Dendritic cell treated with granulocyte-macrophage colony-stimulating factor and Interleukin-4, amounts not matched to agents 40 ng/mL and 50 ng/mL, for 4 days (primary cell): Measurements from ENCODE around the gene ODF2L.
A peak's percentile ranks its signal among the peaks of the same experiment; 100 is the strongest.

Experiments used
- H3K27ac Mint-ChIP-seq: one replicate; pipeline ENCODE4 v1.8.0; 2022; ENCODE audit warnings: mild to moderate bottlenecking, mixed read lengths
- H3K27me3 Mint-ChIP-seq: one replicate; pipeline ENCODE4 v1.8.0; 2022; ENCODE audit warnings: mild to moderate bottlenecking, mixed read lengths
- H3K36me3 Mint-ChIP-seq: one replicate; pipeline ENCODE4 v1.8.0; 2022; ENCODE audit warnings: low read depth, mixed read lengths
- H3K4me1 Mint-ChIP-seq: one replicate; pipeline ENCODE4 v1.8.0; 2022; ENCODE audit warnings: low read depth, mixed read lengths
- H3K4me3 Mint-ChIP-seq: one replicate; pipeline ENCODE4 v1.8.0; 2022; ENCODE audit warnings: mild to moderate bottlenecking, moderate library complexity, mixed read lengths
- H3K9me3 Mint-ChIP-seq: one replicate; pipeline ENCODE4 v1.8.0; 2022; ENCODE audit warnings: mixed read lengths
- intact Hi-C: fragments of 100-400 bp; cut with micrococcal nuclease; formaldehyde crosslinking; loops from one replicate; pipeline ENCODE4 v1.15.0; 2022

The ODF2L gene

DNA sequence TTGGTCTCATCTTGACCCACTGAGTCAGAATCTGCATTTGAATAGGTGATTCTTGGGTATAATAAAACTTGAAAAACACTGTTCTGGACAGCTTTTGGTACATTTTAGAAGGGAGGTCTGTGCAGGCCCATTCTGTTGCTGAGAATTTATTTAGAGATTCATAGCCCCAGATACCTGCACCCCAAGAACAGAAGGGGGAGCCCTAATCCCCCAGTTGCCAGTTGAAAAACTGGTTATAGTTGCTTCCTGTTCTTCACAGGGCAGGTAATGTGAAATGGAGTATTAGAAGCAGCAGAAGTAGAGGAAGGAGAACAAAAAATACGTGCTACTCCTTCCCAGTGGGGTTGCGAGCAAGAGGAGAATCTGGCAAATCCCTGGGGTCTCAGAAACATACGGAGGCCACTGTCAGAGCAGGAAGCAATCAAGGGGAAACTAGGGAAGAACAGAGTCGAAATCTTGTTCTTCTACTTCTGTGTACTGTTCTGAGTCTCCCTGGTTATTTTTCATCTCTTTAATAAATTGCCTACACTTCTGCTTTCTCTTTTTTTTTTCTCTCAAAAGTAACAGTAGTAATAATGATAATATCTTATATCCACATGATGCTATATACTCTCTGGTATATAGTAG lies 23.3 kb upstream of the ODF2L start:
- intact Hi-C loops: loop anchor here (1.0 kb wide), 1 partner anchor 89 kb away; no protein-coding TSS in a partner anchor
- no peaks in the 10 kb centered on the region for H3K27me3 Mint-ChIP-seq
- peaks cover 11% of the 10 kb centered on the region for H3K4me1 Mint-ChIP-seq
- peak overlapping the region; percentile 50 for H3K27ac Mint-ChIP-seq
- no peaks in the 10 kb centered on the region for H3K36me3 Mint-ChIP-seq
- no peaks in the 10 kb centered on the region for H3K9me3 Mint-ChIP-seq
- H3K4me3 Mint-ChIP-seq: peak overlapping the region; percentile 7

DNA sequence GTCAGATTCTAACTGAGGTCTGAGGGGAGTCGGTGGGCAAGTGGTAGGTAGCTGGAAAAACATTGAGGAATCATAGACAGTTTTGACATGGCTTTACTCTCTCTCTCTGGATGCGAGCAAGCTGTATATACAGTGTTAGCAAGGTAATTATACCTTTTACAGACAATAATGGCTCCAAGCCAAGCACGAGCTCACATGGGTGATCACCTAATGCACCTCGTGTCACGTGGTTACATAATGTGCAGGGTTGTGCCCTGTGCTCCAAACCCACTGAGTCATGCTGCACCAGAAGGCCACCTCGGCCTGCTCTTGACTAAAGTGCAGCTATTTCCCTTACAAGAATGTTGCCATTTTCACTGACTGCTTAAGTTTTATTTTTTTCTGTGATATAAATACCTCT lies 20.2 kb upstream of the ODF2L start:
- intact Hi-C loops: no loop called here
- Mint-ChIP-seq H3K4me3 (no peak overlapping the region), H3K27me3 (no peaks in the 10 kb centered on the region), H3K9me3 (no peaks in the 10 kb centered on the region), H3K27ac (no peak overlapping the region), H3K4me1 (peaks cover 11% of the 10 kb centered on the region), H3K36me3 (no peaks in the 10 kb centered on the region)

DNA sequence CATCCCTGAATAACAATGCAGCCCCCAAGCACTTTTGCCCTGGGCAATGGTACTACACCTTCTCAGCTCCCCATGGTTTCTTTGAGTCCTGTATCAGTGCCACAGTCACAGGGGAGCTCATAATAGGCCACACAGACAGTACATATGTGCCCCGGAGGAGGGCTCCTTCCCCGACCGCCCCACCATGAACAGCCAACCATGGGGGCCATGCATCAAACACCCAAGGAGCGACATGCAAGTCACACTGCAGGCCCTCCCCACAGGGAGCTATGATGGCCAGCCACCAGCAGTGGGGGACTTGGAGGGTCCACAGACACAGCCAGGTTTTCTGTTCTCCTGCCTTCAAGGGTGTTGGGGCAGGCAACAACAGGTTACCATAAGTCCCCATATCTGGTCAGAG lies 14.8 kb upstream of the ODF2L start:
- H3K4me3 Mint-ChIP-seq: no peak overlapping the region
- H3K27me3 Mint-ChIP-seq: no peaks in the 10 kb centered on the region
- H3K9me3 Mint-ChIP-seq: no peaks in the 10 kb centered on the region
- no peak overlapping the region for H3K27ac Mint-ChIP-seq
- no peaks in the 10 kb centered on the region for H3K4me1 Mint-ChIP-seq
- intact Hi-C loops: no loop called here
- H3K36me3 Mint-ChIP-seq: no peaks in the 10 kb centered on the region

- Mint-ChIP-seq H3K27ac (no peak overlapping the region), H3K36me3 (no peaks in the 10 kb centered on the region), H3K4me3 (no peak overlapping the region), H3K9me3 (no peaks in the 10 kb centered on the region), H3K27me3 (no peaks in the 10 kb centered on the region), H3K4me1 (no peaks in the 10 kb centered on the region)
- intact Hi-C loops: no loop called here
Observed at GRCh38 chr1:86409416-86410021, 13.4 kb upstream of the ODF2L start.

- Mint-ChIP-seq H3K9me3 (no peaks in the 10 kb centered on the region), H3K27me3 (no peaks in the 10 kb centered on the region), H3K4me1 (peaks cover 15% of the 10 kb centered on the region), H3K27ac (peak overlapping the region; percentile 86), H3K4me3 (peak overlapping the region; percentile 86), H3K36me3 (peaks cover 6% of the 10 kb centered on the region)
- intact Hi-C loops: loop anchor here (10.0 kb wide), 1 partner anchor 518 kb away; the partner anchor contains the start of genes HS2ST1 and SELENOF
Observed at GRCh38 chr1:86396498-86396890, 371 bp upstream of the ODF2L start.

DNA sequence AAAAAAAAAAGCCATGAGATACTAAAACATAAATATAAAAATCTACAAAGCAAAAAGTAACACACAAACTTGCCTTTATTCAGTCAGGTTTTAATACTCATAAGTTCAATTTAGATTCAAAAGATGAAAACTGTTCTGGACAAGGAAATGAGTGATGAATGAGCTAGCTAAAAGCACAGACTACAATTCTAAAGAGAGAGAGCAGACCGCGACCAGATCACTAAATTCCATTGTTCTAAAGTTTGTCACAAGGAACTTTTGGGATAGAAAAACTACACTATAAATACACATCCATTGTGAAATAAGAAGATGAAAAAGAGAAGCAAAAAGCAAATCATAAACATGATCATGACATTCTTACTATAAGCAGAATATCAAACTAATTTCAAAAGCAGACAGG lies 1.7 kb downstream of the ODF2L start:
- H3K9me3 Mint-ChIP-seq: no peaks in the 10 kb centered on the region
- H3K27ac Mint-ChIP-seq: no peak overlapping the region
- intact Hi-C loops: loop anchor here (10.0 kb wide), 1 partner anchor 520 kb away; the partner anchor contains the start of genes HS2ST1 and SELENOF
- peaks cover 6% of the 10 kb centered on the region for H3K36me3 Mint-ChIP-seq
- no peaks in the 10 kb centered on the region for H3K27me3 Mint-ChIP-seq
- no peak overlapping the region for H3K4me3 Mint-ChIP-seq
- peaks cover 20% of the 10 kb centered on the region for H3K4me1 Mint-ChIP-seq

DNA sequence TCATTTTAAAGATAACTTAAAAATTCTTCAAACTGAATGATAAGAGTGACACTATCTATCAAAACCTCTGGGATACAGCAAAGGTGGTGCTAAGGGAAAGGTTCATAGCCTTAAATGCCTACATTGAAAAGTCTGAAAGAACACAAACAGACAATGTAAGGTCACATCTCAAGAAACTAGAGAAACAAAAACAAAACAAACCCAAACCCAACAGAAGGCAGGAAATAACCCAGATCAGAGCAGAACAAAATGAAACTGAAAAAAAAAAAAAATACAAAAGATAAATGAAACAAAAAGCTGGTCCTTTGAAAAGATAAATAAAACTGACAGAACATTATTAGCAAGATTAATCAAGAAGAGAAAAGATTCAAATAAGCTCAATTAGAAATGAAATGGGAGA lies 6.8 kb downstream of the ODF2L start:
- Mint-ChIP-seq H3K27ac (peak overlapping the region; percentile 18), H3K4me3 (no peak overlapping the region), H3K27me3 (no peaks in the 10 kb centered on the region), H3K9me3 (no peaks in the 10 kb centered on the region), H3K4me1 (peaks cover 9% of the 10 kb centered on the region), H3K36me3 (no peaks in the 10 kb centered on the region)
- intact Hi-C loops: loop anchor here (5.0 kb wide), 1 partner anchor 313 kb away; the partner anchor contains the start of gene SH3GLB1

- no peak overlapping the region for H3K4me3 Mint-ChIP-seq
- H3K27ac Mint-ChIP-seq: no peak overlapping the region
- no peaks in the 10 kb centered on the region for H3K9me3 Mint-ChIP-seq
- H3K27me3 Mint-ChIP-seq: no peaks in the 10 kb centered on the region
- H3K36me3 Mint-ChIP-seq: no peaks in the 10 kb centered on the region
- intact Hi-C loops: loop anchor here (5.0 kb wide), 1 partner anchor 314 kb away; the partner anchor contains the start of gene SH3GLB1
- peaks cover 8% of the 10 kb centered on the region for H3K4me1 Mint-ChIP-seq
Observed at GRCh38 chr1:86388777-86389176, 7.3 kb downstream of the ODF2L start.

DNA sequence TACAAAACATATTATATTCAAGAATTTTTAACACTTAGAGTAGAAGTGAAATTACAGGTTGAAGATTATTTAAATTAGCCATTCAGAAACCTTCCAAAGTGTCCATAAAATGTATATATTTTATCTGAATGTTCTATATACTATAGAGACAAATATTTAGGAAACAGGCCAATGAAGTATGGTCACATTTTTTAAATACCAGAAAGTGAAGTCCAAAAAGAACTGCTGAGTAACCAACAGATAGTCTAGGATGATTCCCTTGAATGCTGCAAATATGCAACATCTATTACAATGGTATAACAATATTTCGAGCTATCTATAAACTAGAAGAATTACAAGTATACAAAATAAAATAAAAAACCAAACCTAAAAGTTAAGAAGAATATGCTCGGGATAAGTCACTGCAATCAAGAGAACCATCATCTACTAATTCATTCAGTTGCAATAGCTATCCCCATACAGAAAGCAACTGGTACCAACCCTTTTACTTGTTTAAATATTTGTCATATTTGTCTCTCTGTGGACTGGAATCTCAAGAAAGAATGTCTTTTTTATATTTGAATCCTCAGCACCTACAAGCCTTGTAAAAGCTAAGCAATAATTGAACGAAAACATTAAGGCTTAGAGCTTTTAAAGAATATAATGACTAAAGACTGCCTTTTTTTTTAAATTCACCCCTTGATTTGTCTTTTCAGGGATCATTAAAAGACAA lies 8.1 kb downstream of the ODF2L start:
- Mint-ChIP-seq H3K27ac (no peak overlapping the region), H3K27me3 (no peaks in the 10 kb centered on the region), H3K9me3 (no peaks in the 10 kb centered on the region), H3K4me1 (peaks cover 8% of the 10 kb centered on the region), H3K36me3 (no peaks in the 10 kb centered on the region), H3K4me3 (no peak overlapping the region)
- intact Hi-C loops: loop anchor here (5.0 kb wide), 1 partner anchor 314 kb away; the partner anchor contains the start of gene SH3GLB1

- H3K4me3 Mint-ChIP-seq: no peak overlapping the region
- H3K27ac Mint-ChIP-seq: no peak overlapping the region
- H3K36me3 Mint-ChIP-seq: peaks cover 2% of the 10 kb centered on the region
- intact Hi-C loops: loop anchor here (5.0 kb wide), 2 partner anchors 449 to 699 kb away; no protein-coding TSS in a partner anchor
- no peaks in the 10 kb centered on the region for H3K4me1 Mint-ChIP-seq
- H3K27me3 Mint-ChIP-seq: no peaks in the 10 kb centered on the region
- H3K9me3 Mint-ChIP-seq: peaks cover 11% of the 10 kb centered on the region
Observed at GRCh38 chr1:86382878-86383277, 13.2 kb downstream of the ODF2L start.

DNA sequence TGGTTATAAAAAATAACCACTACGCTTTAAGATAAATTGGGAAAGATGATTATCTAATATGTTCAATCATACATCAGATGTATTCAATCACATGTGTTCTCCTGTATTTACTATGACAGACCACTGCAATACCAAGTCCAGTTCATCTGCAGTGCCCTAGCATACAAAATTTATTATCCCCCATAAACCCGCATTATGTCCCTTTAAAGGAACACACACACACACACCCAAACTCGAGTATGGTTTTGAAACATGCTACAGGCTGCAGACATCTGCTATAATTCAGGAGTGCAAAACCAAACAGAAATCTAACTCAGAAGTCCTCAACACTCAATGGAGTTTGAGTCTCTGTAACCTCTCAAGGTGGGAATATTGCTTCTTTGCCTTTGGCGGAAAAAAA lies 14.9 kb downstream of the ODF2L start:
- H3K4me1 Mint-ChIP-seq: no peaks in the 10 kb centered on the region
- no peaks in the 10 kb centered on the region for H3K27me3 Mint-ChIP-seq
- peaks cover 17% of the 10 kb centered on the region for H3K36me3 Mint-ChIP-seq
- H3K4me3 Mint-ChIP-seq: no peak overlapping the region
- H3K27ac Mint-ChIP-seq: no peak overlapping the region
- H3K9me3 Mint-ChIP-seq: peaks cover 26% of the 10 kb centered on the region
- intact Hi-C loops: loop anchor here (2.0 to 5.0 kb wide), 3 partner anchors 128 to 701 kb away; no protein-coding TSS in a partner anchor

GRCh38 chr1:86380257-86380861 lies 15.8 kb downstream of the ODF2L start:
- no peak overlapping the region for H3K27ac Mint-ChIP-seq
- H3K36me3 Mint-ChIP-seq: peaks cover 17% of the 10 kb centered on the region
- H3K9me3 Mint-ChIP-seq: peaks cover 26% of the 10 kb centered on the region
- intact Hi-C loops: loop anchor here (2.0 to 5.0 kb wide), 3 partner anchors 128 to 702 kb away; no protein-coding TSS in a partner anchor
- no peaks in the 10 kb centered on the region for H3K27me3 Mint-ChIP-seq
- no peak overlapping the region for H3K4me3 Mint-ChIP-seq
- H3K4me1 Mint-ChIP-seq: no peaks in the 10 kb centered on the region

DNA sequence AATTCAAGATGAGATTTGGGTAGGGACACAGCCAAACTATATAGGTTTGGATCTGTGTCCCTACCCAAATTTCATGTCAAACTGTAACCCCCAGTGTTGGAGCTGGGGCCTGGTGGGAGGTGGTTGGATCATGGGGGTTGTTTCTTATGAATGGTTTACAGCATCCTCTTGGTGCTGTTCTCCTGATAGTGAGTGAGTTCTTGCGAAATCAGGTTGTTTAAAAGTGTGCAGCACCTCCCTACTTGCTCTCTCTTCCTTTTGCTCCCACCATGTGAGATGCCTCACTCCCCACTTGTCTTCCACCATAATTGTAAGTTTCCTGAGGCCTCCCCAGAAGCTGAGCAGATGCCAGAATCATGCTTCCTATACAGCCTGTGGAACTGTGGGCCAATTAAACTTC lies 17.3 kb downstream of the ODF2L start:
- H3K27ac Mint-ChIP-seq: no peak overlapping the region
- peaks cover 17% of the 10 kb centered on the region for H3K36me3 Mint-ChIP-seq
- intact Hi-C loops: no loop called here
- no peaks in the 10 kb centered on the region for H3K4me1 Mint-ChIP-seq
- H3K9me3 Mint-ChIP-seq: peaks cover 26% of the 10 kb centered on the region
- H3K27me3 Mint-ChIP-seq: no peaks in the 10 kb centered on the region
- no peak overlapping the region for H3K4me3 Mint-ChIP-seq

DNA sequence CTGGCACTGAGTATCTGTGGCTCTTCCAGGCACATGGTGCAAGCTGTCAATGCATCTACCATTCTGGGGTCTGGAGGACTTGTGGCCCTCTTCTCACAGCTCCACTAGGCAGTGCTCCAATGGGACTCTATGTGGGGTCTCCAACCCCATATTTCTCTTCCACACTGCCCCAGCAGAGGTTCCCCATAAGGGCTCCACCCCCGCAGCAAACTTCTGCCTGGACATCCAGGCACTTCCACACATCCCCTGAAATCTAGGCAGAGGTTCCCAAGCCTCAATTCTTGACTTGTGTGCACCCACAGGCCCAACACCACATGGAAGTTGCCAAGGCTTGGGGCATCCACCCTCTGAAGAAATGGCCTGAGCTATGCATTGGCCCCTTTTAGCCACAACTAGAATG lies 18.8 kb downstream of the ODF2L start:
- intact Hi-C loops: no loop called here
- H3K4me1 Mint-ChIP-seq: no peaks in the 10 kb centered on the region
- no peak overlapping the region for H3K4me3 Mint-ChIP-seq
- H3K27ac Mint-ChIP-seq: no peak overlapping the region
- H3K36me3 Mint-ChIP-seq: peaks cover 17% of the 10 kb centered on the region
- H3K9me3 Mint-ChIP-seq: peaks cover 26% of the 10 kb centered on the region
- H3K27me3 Mint-ChIP-seq: no peaks in the 10 kb centered on the region
